Muscle layer of duodenum (tissue), 2 donors: ENCODE results near the gene SIGLEC10.
"Not testable (repeated sequence)": the region's sequence is repeated elsewhere in the genome, so short reads cannot be mapped to it uniquely, and the experiment has no call there.

Experiments used
- H3K27ac ChIP-seq: one replicate; pipeline ENCODE4 v1.7.0; 2013; ENCODE audit warnings: mild to moderate bottlenecking, low read length
- H3K27me3 ChIP-seq: one replicate; pipeline ENCODE4 v1.7.0; 2013; ENCODE audit warnings: low read depth, mild to moderate bottlenecking, control low read depth, low read length
- H3K36me3 ChIP-seq, 2 donors: one replicate each; pipeline ENCODE4 v1.7.0; 2013; ENCODE audit warnings: low read length in 2 of 2, control low read depth in 1 of 2, mild to moderate bottlenecking in 1 of 2; ENCODE audit not compliant: insufficient read depth in 2 of 2, control insufficient read depth in 1 of 2
- H3K4me1 ChIP-seq, 2 donors: one replicate each; pipeline ENCODE4 v1.7.0; 2013; ENCODE audit warnings: low read length in 2 of 2, mild to moderate bottlenecking in 2 of 2, control low read depth in 1 of 2, moderate library complexity in 1 of 2; ENCODE audit not compliant: insufficient read depth in 2 of 2, control insufficient read depth in 1 of 2
- H3K4me3 ChIP-seq, 2 donors: one replicate each; pipeline ENCODE4 v1.7.0; 2013; ENCODE audit warnings: low read length in 2 of 2, low read depth in 1 of 2, mild to moderate bottlenecking in 1 of 2
- H3K9me3 ChIP-seq, 2 donors: one replicate each; pipeline ENCODE4 v1.7.0; 2013; ENCODE audit warnings: low read length in 2 of 2, control low read depth in 1 of 2, mild to moderate bottlenecking in 1 of 2; ENCODE audit not compliant: control insufficient read depth in 1 of 2
- donor health status: healthy.

SIGLEC10 gene

DNA sequence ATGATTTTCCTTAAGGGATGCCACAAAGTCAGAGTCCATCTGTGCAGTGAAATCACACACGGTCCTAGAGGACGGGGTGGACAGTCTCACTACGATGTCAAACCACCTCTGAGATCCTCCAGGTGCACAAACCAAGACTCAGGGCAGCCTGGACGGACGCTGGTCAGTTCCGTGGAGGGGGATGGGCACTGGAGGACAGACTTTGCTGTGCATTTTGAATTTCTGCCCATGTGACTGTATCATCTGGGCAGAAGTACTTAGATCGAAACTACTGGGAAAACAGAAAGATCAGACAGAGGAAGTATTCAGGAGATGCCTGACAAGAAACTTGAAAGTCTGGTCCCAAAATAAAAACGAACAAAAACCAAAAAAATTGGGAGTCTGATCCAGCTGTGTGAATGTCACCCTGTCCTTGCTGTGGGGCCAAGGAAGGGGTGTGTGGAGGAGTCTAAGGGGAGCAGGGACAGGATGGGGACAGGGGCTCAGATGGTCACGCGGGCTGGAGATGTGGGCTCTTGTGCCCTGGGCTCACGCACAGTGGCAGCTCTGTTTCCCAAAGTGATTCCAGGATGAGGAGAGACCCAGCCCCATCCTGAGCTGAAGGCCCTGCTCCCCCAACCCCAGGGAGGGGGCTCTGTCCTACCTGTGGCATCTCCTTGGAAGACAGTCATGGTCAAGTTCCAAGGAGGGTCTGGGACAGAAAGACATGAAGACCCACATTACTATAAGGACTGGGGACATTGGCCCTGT, 39.3 kb upstream of the SIGLEC10 start:
- Histone ChIP-seq H3K9me3 (peaks cover 0 to 2% of the 10 kb centered on the region in 2 donors), H3K4me3 (no peak overlapping the region), H3K4me1 (peaks cover 0 to 6% of the 10 kb centered on the region in 2 donors), H3K36me3 (no peaks in the 10 kb centered on the region), H3K27ac (no peak overlapping the region), H3K27me3 (peaks cover 5% of the 10 kb centered on the region)

GRCh38 chr19:51450730-51451307, 33.4 kb upstream of the SIGLEC10 start:
- no peak overlapping the region for H3K27ac ChIP-seq
- H3K27me3 ChIP-seq, result no peaks in the 10 kb centered on the region
- H3K36me3 ChIP-seq, result no peaks in the 10 kb centered on the region
- peaks cover 0 to 2% of the 10 kb centered on the region in 2 donors for H3K9me3 ChIP-seq
- no peak overlapping the region for H3K4me3 ChIP-seq
- H3K4me1 ChIP-seq, result no peaks in the 10 kb centered on the region

DNA sequence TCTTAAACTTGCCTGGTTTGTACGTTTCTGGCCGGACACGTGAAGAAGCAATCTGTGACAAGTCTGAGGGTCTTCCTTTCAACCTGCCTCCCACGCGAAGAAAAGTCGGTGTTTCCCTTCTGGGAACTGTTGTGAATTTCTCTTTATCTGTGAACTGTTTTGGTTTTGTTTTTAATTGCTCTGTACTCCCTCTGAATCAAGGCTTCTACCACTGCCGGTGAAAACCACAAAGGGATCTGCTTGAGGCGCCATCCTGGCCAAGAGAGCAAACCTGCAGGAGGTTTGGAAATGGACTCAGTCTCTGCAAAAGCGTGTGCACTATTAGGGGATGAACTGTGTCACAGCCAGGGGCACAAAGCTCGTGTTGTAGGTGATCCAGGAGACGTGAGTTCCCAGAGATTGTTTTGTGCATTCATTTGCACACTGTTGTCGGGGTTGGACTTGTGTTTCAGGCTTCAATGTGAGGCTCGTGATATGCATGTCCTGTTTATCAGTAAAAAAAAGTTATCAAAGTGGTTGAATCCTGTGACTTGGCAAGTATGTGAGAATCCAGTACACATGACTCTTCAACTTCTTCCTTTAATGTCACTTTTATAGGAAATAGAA, 31.1 kb upstream of the SIGLEC10 start:
- Histone ChIP-seq H3K27ac (no peak overlapping the region), H3K4me1 (no peaks in the 10 kb centered on the region), H3K4me3 (no peak overlapping the region), H3K36me3 (no peaks in the 10 kb centered on the region), H3K27me3 (no peaks in the 10 kb centered on the region), H3K9me3 (no peaks in the 10 kb centered on the region)

- Histone ChIP-seq H3K4me1 (no peaks in the 10 kb centered on the region), H3K9me3 (no peaks in the 10 kb centered on the region), H3K27ac (no peak overlapping the region), H3K36me3 (no peaks in the 10 kb centered on the region), H3K4me3 (no peak overlapping the region), H3K27me3 (no peaks in the 10 kb centered on the region)
Observed at GRCh38 chr19:51448011-51448410, 30.6 kb upstream of the SIGLEC10 start.

- H3K27ac ChIP-seq, H3K36me3 ChIP-seq, H3K4me1 ChIP-seq, H3K27me3 ChIP-seq, H3K9me3 ChIP-seq, H3K4me3 ChIP-seq: not testable (repeated sequence)
Observed at GRCh38 chr19:51447510-51447909, 30.1 kb upstream of the SIGLEC10 start.

DNA sequence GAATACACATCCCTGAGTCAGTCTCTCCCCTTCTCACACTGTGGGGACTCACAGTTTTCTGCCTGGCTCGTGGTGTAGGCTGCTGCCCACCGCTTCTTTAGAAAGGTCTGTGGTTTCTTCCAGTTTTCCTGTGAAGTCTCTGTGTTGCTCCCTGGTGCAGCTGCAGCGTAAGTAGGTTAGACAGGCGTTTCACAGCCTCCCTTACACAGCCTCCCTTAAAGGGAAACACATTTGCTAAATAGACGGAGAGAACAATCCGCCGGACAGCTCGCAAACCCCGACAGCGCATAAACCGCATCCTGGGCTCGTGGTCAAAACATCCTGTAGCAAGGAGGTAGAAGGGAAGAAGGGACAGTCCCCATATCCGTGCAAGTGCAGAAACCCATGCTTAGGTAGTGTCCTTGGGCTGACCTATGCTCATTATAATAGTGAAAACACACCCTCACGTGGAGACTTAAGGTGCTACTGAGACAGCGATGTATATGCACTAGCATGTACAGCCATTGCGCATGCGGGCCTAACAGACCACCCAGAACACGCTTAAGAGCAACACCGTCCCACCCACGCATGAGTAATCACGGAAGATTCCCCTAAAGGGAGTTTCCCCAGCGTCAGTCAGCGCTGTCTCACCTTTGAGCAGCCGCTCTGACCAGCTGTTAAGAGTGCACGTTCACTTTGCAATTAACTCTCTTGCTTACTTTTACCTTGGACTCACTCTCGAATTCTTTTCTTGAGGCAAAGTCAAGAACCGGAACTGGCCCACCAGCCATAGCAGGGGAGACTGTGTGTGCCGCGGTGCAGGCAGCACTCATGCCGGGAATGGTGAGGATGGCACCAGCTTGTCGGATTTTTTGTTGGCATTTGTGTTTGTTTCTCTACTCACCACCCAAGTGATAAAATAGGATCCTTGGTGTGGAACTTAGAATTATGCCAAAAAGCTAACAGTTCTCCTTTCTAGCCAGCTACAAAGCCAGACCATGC, 24.3 kb upstream of the SIGLEC10 start:
- no peak overlapping the region for H3K27ac ChIP-seq
- no peaks in the 10 kb centered on the region for H3K27me3 ChIP-seq
- H3K4me1 ChIP-seq, result no peaks in the 10 kb centered on the region
- H3K36me3 ChIP-seq, result no peaks in the 10 kb centered on the region
- no peak overlapping the region for H3K4me3 ChIP-seq
- H3K9me3 ChIP-seq, result no peaks in the 10 kb centered on the region

- Histone ChIP-seq H3K27me3 (no peaks in the 10 kb centered on the region), H3K4me3 (no peak overlapping the region), H3K36me3 (no peaks in the 10 kb centered on the region), H3K4me1 (no peaks in the 10 kb centered on the region), H3K9me3 (no peaks in the 10 kb centered on the region), H3K27ac (no peak overlapping the region)
Observed at GRCh38 chr19:51440846-51441409, 23.5 kb upstream of the SIGLEC10 start.

DNA sequence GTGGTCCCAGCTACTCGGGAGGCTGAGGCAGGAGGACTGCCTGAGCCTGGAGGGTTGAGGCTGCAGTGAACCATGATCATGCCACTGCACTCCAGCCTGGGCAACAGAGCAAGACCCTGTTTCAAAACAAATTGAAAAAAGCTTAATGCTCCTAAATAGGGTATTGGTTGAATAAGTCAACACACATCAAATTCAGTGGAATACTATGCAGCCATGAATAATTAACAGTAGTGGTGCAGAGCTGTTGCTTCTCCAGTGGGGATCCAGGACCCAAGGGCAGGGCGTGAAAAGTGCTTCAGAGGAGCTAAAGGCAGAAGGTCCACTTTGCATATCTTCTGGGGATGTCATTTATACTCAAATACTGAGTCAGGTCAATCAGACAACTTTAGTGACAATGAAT, 22.6 kb upstream of the SIGLEC10 start:
- H3K4me3 ChIP-seq, result no peak overlapping the region
- H3K4me1 ChIP-seq, result no peaks in the 10 kb centered on the region
- no peak overlapping the region for H3K27ac ChIP-seq
- H3K36me3 ChIP-seq, result no peaks in the 10 kb centered on the region
- H3K9me3 ChIP-seq, result no peaks in the 10 kb centered on the region
- no peaks in the 10 kb centered on the region for H3K27me3 ChIP-seq

DNA sequence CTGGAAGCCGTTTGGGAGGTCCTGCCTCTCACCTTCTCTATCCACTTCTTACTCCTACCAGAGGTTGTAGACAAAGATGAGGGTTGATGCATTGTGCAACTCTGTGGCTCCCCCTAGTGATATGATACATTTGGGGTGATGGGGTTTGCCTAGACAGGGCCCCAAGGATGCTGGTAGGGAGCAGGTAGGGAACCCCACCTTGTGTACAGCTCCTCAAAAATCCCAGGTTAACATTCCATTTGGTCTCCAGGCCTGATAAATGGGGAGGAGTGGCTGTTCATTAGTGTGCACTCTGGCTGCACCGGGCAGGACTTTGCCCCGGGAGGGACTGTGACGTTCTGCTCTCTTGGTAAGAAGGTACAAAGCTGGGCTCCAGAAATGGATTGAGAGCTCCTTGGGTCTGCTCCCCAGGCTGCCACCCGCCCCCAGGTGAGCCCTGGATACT, 21.6 kb upstream of the SIGLEC10 start:
- Histone ChIP-seq H3K4me3 (no peak overlapping the region), H3K27me3 (no peaks in the 10 kb centered on the region)

GRCh38 chr19:51434456-51434855, 17.0 kb upstream of the SIGLEC10 start:
- H3K27me3 ChIP-seq, result no peaks in the 10 kb centered on the region
- no peaks in the 10 kb centered on the region for H3K9me3 ChIP-seq

More for the DNA sequence above, 21.6 kb upstream of the SIGLEC10 start:
- H3K4me1 ChIP-seq, result no peaks in the 10 kb centered on the region
- no peaks in the 10 kb centered on the region for H3K9me3 ChIP-seq
- no peaks in the 10 kb centered on the region for H3K36me3 ChIP-seq
- H3K27ac ChIP-seq, result no peak overlapping the region

More at GRCh38 chr19:51434456-51434855, 17.0 kb upstream of the SIGLEC10 start:
- H3K4me3 ChIP-seq, result no peak overlapping the region
- no peaks in the 10 kb centered on the region for H3K4me1 ChIP-seq
- H3K36me3 ChIP-seq, result no peaks in the 10 kb centered on the region
- H3K27ac ChIP-seq, result no peak overlapping the region
